ENCODE data around the gene OGN.
"Not testable (repeated sequence)": the region's sequence is repeated elsewhere in the genome, so short reads cannot be mapped to it uniquely, and the experiment has no call there.

Gene OGN

GRCh38 chr9:92404042-92404836, at the start of gene OGN:
OGN (minus strand) TSS chr9:92404578; CDS start chr9:92403407, 1,171 bp downstream.
- no peak for DNase-seq (ENCODE audit: low spot score)

DNA sequence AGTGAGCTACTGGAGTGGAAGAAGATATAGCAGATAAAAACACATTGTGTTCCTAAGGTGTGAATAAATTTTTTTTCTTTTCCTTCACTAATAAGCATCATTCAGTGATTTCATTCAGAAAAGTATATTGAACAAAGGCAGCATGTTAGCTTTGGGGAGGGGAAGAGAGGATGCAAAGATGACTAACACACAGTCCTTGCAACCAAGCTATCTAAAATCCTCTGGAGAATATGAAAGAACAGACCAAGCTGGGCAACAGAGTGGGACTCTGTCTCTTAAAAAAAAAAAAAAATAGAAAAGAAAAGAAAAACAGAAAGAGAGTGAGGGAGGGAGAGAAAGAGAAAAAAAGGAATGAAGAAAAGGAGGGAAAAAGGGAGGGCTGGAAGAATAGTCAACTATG, 42.2 kb upstream of the OGN start:
- no peak for DNase-seq (ENCODE audit: low spot score)

- DNase-seq (ENCODE audit: low spot score) = no peak
Measured at GRCh38 chr9:92444841-92445240, 40.5 kb upstream of the OGN start.

DNA sequence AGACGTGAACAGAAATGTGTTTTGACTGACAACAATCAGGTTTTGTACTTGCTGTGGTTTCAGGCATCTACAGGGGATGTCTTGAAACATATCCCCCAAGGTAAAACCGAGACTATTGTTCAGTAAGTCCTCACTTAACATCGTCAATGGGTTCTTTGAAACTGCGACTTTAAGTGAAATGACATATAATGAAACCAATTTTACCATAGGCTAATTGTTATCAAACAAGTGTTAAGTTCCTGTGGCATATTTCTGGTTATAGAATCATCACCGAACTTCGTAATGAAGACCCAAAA, 36.3 kb upstream of the OGN start:
- DNase-seq (ENCODE audit: low spot score) = no peak

- no peak for DNase-seq (ENCODE audit: low spot score)
Measured at GRCh38 chr9:92439921-92440750, 35.8 kb upstream of the OGN start.

- no peak for DNase-seq (ENCODE audit: low spot score)
Measured at GRCh38 chr9:92438900-92439526, 34.6 kb upstream of the OGN start.

DNA sequence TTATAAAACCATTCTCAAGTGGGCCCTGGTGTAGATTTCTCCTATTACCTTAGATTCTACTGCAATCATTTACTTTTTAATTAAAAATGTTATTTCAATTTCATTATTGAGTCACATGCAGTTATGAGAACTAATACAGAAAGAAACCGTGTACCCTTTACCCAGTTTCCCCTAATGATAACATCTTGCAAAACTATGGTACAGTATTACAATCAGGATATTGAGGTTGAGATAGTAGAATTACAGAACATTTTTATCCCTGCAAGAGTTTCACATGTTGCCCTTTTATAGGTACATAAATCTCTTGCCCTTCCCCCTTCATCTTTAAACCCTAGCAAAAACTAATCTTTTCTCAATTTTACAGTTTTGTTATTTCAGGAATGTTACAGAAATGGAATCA, 30.9 kb upstream of the OGN start:
- DNase-seq (ENCODE audit: low spot score) = no peak

DNA sequence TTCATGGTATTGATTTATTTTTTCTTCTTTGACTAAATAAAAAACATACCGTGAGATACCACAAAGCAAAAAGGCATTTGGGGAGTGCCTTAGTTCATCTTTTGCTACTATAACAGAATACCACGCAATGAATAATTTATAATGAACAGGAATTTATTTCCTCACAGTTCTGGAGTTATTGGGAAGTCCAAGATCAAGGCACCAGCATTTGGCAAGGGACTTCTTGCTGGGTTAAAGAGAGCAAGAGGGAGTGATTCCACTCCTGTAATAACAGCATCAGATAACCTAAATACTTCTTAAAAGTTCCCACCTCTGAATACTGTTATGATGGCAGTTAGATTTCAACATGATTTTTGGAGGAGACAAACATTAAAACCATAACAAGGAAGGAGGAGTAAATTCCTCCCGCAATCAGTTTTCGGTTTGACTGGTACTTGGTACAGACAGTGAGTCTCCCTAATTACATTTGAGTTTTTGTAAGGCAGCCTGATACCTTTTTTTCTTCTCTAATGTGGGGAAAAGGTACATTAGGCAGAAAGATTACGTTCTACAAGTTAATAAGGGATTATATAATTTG, 28.7 kb upstream of the OGN start:
- DNase-seq (ENCODE audit: low spot score) = no peak

- DNase-seq (ENCODE audit: low spot score) = no peak
Measured at GRCh38 chr9:92432350-92432749, 28.0 kb upstream of the OGN start.

DNA sequence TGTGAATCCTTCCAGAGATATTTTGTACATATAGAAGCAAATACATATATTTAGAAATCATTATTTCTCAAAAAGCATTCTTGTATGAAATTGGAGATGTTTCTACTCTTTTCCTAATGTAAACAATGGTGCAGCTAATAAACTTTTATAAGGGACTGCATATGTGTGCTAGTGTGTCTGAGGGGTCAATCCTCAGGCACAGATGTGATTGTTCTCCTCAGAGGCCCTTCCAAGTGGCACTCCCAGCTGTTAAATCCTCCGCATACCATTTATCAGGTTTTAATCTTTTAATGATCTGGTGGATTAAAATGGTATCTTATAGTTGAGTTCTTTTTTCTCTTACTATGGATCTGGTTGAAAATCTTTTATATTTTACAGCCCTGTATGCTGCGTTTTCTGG, 25.5 kb upstream of the OGN start:
- no peak for DNase-seq (ENCODE audit: low spot score)

GRCh38 chr9:92426501-92427145, 22.2 kb upstream of the OGN start:
- no peak for DNase-seq (ENCODE audit: low spot score)

DNA sequence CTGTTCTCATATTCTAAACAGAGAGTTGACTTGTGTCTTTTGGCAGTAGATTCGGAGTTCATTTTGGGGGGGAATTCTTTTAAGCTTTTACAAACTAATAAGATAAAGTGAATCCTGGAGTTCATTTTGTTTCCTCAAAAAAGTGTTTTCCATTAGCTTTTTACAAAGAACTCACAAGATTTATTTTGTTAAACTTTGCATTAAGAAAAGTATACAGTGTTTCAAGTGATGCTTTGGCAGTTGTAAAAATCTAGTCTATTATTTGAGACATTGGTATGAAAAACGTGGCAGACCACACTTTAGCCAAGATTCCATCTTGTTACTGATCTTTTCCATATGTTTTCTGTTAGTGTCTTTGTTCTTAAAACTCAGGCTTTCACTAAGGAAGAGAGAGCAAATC, 21.1 kb upstream of the OGN start:
- no peak for DNase-seq (ENCODE audit: low spot score)

DNA sequence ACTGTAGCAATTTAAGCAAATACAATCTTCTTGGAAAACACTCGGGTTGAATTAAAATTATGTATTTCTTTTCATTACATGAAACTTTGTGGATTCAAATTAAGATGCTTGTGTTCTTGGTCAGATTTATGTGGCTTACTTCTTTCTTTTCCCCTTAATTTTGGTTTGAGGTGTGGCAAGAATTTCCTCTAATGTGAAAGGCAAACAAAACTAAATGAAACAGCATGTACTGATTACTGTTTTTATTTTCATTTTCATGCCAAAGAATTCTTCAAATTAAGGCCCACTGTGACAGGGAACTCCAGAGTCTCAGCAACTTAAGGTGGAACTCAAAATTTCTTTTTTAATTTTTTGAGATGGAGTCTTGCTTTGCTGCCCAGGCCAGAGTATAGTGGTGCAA, 20.0 kb upstream of the OGN start, which contains the start of gene OMD:
OMD (minus strand) TSS at position 132 of the 400 bp plus-strand sequence. CDS start 6,913 bp downstream, outside the sequence.
- DNase-seq (ENCODE audit: low spot score) = no peak

DNA sequence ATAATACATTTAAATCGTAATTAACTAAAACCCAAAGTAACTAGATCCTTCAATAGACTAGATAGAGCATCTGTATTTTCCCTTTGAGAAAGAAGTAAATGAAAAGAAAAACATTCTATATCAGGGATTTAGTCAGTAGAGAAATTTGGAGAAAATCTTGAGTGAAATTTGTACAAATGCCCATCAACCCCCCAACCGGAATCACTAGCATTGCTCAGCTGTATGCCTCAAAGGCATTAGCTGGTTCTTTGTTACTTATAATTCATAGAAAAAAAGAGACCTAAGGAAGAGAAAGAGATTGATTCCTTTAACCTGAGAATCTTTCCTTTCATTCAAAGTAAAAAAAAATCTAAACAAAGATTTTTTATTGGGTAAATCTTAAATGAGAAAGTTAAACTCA, 19.2 kb upstream of the OGN start:
- no peak for DNase-seq (ENCODE audit: low spot score)

DNA sequence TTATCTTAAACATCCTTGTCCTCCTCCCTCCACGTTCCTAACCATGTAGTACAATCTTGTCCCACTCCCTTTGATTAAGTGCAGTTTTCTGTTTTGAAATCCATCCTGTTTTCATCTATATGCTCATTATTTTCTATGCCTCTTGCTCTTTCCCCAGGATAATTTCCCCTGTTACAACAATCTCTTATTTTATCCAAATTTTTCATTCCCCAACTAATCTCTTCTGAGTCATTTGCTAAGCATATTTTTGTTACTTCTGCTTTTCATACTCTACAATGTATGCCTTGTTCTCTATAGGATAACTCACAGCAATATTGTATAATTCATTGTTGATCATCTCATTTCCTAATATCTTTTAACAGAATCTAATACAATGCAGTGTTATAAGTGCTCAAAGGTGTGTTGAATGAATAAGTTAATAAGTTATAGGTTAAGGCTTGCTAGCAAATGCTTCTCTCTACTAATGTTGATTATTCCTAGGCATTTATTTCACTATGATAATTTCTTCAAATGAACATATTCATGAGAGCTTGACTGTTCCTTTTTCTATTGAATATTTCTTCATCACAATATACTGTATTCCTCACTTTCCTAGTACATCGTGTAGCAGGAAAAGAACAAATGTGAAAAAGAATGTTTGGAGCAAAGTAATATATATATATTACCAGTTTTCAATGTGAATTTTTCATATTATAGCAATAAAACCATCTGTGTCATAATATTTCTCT, 18.4 kb upstream of the OGN start:
- no peak for DNase-seq (ENCODE audit: low spot score)

DNA sequence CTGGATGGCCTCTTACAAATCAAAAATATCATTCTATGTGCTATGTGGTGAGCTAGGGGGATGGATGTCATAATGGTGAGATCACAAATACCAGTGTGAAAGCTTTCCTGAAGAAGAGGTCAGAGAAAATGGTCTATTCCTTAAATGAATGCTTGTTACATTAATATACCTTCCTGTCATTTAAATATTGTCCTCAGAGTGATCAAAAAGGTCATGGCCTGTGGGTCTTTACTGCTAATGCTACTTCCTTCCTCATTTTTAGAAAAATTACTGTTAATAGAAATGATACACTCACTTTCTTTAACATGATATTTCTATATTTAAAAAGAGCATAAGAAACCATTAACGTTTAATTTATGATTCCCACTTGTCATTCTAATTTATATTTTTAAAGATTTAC, 10.2 kb upstream of the OGN start:
- DNase-seq (ENCODE audit: low spot score) = no peak

DNA sequence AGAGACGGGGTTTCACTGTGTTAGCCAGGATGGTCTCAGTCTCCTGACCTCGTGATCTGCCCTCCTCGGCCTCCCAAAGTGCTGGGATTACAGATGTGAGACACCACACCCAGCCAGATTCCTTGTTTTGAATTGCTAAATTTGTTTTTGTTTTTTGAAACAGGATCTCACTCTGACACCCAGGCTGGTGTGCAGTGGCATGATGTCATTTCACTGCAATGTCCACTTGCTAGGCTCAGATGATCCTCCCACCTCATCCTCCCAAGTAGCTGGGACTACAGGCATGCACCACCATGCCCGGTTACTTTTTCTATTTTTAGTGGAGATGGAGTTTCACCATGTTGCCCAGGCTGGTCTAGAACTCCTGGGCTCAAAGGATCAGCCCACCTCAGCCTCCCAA, 6.8 kb upstream of the OGN start:
- DNase-seq (ENCODE audit: low spot score) = not testable (repeated sequence)

DNA sequence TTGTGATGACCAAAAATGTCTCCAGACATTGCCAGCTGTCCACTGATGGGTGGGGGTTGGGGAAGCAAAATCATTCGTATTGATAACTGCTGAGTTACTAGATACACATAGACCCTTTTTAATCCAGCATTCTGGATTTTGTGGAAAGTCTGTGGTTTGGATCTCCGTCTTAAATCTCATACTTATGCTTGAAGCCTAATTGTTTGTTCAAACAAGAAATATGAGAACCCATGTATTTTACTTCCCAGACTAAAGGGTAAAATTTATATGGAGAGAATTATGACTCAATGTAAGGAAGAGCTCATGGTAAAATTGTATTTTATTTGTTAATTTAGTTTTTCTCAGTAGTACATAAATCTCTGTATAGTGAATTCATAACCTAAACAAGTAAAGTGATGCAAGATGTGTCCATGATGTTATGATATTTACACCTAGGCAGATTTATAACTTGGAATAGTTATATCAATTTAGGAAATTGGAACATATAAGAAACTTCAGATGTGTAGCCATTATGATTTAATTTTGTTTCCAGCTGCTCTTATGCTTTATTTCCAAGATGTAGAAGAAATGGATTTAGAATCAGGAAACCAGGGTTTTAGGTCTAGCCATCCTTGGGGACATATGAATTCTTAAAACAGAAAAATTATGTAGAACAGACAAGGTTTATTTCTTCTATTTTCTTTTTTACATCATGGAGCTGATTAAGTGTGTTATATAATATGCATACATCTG, 4.5 kb upstream of the OGN start:
- DNase-seq (ENCODE audit: low spot score) = no peak

- DNase-seq (ENCODE audit: low spot score) = no peak
Measured at GRCh38 chr9:92407818-92408217, 3.4 kb upstream of the OGN start.

GRCh38 chr9:92406477-92406876, 2.1 kb upstream of the OGN start:
- DNase-seq (ENCODE audit: low spot score) = no peak

DNA sequence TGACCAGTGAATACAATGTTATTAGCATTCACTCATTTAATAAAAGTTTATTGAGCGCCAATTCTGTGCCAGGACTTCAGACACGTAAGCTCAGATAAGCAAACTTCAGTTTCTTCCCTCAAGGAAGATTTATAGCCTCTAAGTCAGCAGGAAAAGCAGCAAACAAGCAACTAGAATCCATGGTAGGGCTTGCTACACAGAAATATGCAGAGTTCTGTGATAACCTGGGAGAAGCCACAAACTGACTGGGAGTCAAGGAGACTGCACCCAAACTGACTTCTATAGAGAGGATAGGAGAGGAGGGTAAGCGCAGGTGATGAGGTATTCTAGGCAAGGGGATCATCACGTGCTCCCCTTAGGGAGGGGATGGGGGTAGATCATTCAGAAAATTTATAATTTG, 1.4 kb upstream of the OGN start:
- DNase-seq (ENCODE audit: low spot score) = no peak
